ENCODE results near the gene IDH3G. TPM values are rescaled to one million over a fixed set of nuclear protein-coding genes. Genes with fewer than 3 reads are reported as not detected.

Gene IDH3G
- total RNA-seq, 1 experiment from 2014 or later, result 71.2 TPM

DNA sequence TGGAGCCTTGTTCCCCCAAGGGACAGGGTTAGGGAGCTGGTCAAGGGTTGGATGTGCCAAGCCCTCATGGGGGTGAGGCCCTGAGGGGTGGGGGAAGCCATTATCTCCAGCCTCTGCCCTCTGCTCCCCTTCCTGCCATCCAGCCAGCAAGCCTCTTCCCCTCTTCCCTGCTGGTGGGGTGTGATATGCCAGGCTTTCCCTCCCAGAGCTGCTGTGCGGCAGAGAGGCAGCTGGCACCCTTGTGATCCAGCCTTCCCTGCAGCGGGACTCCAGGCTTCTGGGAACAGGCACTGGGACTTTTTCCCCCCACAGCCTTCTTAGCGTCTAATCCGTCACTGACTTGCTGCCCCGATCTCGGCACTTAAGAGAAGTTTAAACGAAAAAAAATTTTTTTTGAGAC is 6.6 kb upstream of the IDH3G start:
- CTCF ChIA-PET, result no interaction called here
- Mint-ChIP-seq H3K4me3 (ENCODE audit: low read depth, unreplicated experiment) (no peak overlapping the region), H3K4me1 (ENCODE audit: low read depth, unreplicated experiment) (peaks cover 7% of the 10 kb centered on the region), H3K27me3 (ENCODE audit: unreplicated experiment) (peaks cover 22% of the 10 kb centered on the region), H3K27ac (ENCODE audit: unreplicated experiment) (no peak overlapping the region), H3K36me3 (ENCODE audit: insufficient read depth, unreplicated experiment) (peaks cover 47% of the 10 kb centered on the region), H3K9me3 (ENCODE audit: low read depth, unreplicated experiment) (no peaks in the 10 kb centered on the region)
- TF ChIP-seq, protein P1, sequence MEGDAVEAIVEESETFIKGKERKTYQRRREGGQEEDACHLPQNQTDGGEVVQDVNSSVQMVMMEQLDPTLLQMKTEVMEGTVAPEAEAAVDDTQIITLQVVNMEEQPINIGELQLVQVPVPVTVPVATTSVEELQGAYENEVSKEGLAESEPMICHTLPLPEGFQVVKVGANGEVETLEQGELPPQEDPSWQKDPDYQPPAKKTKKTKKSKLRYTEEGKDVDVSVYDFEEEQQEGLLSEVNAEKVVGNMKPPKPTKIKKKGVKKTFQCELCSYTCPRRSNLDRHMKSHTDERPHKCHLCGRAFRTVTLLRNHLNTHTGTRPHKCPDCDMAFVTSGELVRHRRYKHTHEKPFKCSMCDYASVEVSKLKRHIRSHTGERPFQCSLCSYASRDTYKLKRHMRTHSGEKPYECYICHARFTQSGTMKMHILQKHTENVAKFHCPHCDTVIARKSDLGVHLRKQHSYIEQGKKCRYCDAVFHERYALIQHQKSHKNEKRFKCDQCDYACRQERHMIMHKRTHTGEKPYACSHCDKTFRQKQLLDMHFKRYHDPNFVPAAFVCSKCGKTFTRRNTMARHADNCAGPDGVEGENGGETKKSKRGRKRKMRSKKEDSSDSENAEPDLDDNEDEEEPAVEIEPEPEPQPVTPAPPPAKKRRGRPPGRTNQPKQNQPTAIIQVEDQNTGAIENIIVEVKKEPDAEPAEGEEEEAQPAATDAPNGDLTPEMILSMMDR (IDR thresholded peaks at IDR 0.05; ENCODE audit: unreplicated experiment), result no peak
- intact Hi-C loops (cut with micrococcal nuclease; ENCODE audit: unreplicated experiment), result no loop called here
- DNase-seq, result no peak
- BruUV-seq (replicated peaks), result no TSS peak

DNA sequence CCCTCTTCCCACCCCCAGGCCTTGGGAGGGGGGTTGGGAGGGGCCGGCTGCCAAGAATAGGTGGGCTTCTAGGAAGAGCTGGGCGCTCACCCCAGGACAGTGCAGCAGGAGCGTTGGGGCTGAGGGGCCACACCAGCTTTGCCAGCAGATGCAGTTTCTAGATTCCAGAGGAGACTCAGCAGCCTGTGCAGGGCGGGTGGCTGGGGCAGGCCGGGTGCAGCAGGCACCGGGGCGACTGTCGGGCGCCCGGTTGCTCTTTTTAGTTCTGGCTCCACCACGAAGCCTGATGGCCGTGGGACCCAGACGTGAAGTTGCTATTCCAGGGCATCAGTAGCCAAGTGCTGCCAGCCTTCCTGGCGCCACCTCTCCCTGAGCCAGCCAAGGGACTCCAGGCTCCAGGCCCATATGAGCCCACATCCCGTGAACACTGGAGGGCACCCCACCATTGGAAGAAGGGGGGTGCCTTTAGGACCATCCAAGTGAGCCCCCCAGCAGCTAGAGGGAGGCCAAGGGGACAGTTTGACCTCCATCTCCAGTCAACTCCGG is 6.1 kb upstream of the IDH3G start:
- CTCF ChIA-PET, result no interaction called here
- Mint-ChIP-seq H3K4me1 (ENCODE audit: low read depth, unreplicated experiment) (peaks cover 7% of the 10 kb centered on the region), H3K4me3 (ENCODE audit: low read depth, unreplicated experiment) (no peak overlapping the region), H3K27me3 (ENCODE audit: unreplicated experiment) (peaks cover 17% of the 10 kb centered on the region), H3K36me3 (ENCODE audit: insufficient read depth, unreplicated experiment) (peaks cover 52% of the 10 kb centered on the region), H3K9me3 (ENCODE audit: low read depth, unreplicated experiment) (no peaks in the 10 kb centered on the region), H3K27ac (ENCODE audit: unreplicated experiment) (peak overlapping the region; percentile 58)
- TF ChIP-seq, protein P1 (IDR thresholded peaks at IDR 0.05; ENCODE audit: unreplicated experiment), result no peak
- no peak for DNase-seq
- intact Hi-C loops (cut with micrococcal nuclease; ENCODE audit: unreplicated experiment), result no loop called here
- BruUV-seq (replicated peaks), result no TSS peak

DNA sequence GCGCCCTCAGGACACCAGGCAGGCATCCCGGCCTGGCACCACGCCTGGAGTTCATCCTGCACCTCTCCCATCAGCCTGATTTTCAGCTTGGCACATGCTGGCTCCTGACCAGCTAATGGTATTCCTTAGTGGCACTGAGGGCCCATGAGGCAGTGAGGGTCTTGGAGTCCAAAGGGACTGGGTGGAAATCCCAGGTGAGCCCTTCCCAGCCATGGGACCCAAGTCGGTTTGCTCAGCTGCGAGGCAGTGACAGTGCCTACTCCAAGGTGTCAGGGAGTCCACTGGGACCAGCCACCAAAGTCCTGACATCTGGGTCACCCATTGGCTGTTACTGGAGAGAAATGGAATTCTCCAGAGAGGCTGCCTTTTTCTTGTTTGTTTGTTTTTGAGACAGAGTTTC is 5.2 kb upstream of the IDH3G start:
- DNase-seq, result no peak
- peak overlapping the region; percentile 58 for H3K27ac Mint-ChIP-seq (ENCODE audit: unreplicated experiment)
- CTCF ChIA-PET, result no interaction called here
- no peaks in the 10 kb centered on the region for H3K9me3 Mint-ChIP-seq (ENCODE audit: low read depth, unreplicated experiment)
- peaks cover 14% of the 10 kb centered on the region for H3K27me3 Mint-ChIP-seq (ENCODE audit: unreplicated experiment)
- TF ChIP-seq, protein P1 (IDR thresholded peaks at IDR 0.05; ENCODE audit: unreplicated experiment), result no peak
- H3K4me1 Mint-ChIP-seq (ENCODE audit: low read depth, unreplicated experiment), result peaks cover 7% of the 10 kb centered on the region
- H3K36me3 Mint-ChIP-seq (ENCODE audit: insufficient read depth, unreplicated experiment), result peaks cover 61% of the 10 kb centered on the region
- intact Hi-C loops (cut with micrococcal nuclease; ENCODE audit: unreplicated experiment), result no loop called here
- no TSS peak for BruUV-seq (replicated peaks)
- no peak overlapping the region for H3K4me3 Mint-ChIP-seq (ENCODE audit: low read depth, unreplicated experiment)

DNA sequence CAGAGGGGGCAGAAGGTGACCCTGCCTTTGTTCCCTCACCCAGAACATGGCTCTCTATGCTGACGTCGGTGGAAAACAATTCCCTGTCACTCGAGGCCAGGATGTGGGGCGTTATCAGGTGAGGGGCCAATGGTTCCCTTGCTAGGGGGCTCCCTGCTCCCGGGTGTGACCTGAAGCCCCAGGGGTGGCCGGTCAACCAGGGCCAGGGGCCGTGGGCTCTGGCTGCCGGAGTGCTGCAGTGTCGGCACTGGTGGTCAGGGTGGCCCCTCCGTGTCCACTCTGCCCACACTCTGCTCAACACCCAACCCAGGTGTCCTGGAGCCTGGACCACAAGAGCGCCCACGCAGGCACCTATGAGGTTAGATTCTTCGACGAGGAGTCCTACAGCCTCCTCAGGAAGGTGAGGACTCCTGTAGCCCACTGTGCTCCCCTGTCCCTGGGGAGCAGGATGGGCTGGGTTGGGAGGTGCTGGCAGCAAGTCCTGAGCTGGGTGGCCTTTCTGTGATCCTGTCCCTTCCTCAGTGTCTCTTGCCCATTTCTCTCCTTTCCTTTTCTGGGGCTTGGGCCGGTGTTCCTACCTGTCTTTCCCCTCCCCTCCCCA is 3.3 kb upstream of the IDH3G start:
- Mint-ChIP-seq H3K4me3 (ENCODE audit: low read depth, unreplicated experiment) (no peak overlapping the region), H3K9me3 (ENCODE audit: low read depth, unreplicated experiment) (no peaks in the 10 kb centered on the region), H3K36me3 (ENCODE audit: insufficient read depth, unreplicated experiment) (peaks cover 73% of the 10 kb centered on the region), H3K4me1 (ENCODE audit: low read depth, unreplicated experiment) (peaks cover 14% of the 10 kb centered on the region), H3K27me3 (ENCODE audit: unreplicated experiment) (peaks cover 4% of the 10 kb centered on the region), H3K27ac (ENCODE audit: unreplicated experiment) (no peak overlapping the region)
- CTCF ChIA-PET, result no interaction called here
- TF ChIP-seq, protein P1 (IDR thresholded peaks at IDR 0.05; ENCODE audit: unreplicated experiment), result no peak
- no TSS peak for BruUV-seq (replicated peaks)
- intact Hi-C loops (cut with micrococcal nuclease; ENCODE audit: unreplicated experiment), result no loop called here
- DNase-seq, result no peak
